ENCODE data around the gene SRSF1.

DNA sequence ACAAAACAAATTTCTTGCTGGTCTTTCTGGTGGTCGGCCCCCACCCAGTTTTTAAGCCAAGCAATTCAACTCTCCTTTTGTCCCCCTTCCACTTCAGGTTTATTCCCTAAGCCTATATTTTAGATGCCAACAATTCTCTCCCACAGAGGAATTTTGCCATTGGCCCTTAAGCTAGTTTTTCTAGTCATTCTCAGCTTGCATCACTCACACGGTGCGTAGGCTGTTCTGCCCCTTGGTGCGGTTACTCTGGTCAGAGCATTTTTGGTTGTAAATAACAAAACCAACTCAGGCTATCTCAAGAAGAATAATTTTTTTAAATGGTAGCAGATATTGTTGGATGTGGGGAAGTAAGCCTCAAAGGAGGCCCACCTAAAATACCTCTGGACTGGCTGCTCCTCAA lies 42.5 kb upstream of the SRSF1 start:
- TF ChIP-seq, protein P1, sequence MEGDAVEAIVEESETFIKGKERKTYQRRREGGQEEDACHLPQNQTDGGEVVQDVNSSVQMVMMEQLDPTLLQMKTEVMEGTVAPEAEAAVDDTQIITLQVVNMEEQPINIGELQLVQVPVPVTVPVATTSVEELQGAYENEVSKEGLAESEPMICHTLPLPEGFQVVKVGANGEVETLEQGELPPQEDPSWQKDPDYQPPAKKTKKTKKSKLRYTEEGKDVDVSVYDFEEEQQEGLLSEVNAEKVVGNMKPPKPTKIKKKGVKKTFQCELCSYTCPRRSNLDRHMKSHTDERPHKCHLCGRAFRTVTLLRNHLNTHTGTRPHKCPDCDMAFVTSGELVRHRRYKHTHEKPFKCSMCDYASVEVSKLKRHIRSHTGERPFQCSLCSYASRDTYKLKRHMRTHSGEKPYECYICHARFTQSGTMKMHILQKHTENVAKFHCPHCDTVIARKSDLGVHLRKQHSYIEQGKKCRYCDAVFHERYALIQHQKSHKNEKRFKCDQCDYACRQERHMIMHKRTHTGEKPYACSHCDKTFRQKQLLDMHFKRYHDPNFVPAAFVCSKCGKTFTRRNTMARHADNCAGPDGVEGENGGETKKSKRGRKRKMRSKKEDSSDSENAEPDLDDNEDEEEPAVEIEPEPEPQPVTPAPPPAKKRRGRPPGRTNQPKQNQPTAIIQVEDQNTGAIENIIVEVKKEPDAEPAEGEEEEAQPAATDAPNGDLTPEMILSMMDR (conservative IDR thresholded peaks at IDR 0.05; ENCODE audit: low read length) = no peak
- no peak for TF ChIP-seq EZH2phosphoT487 (IDR thresholded peaks at IDR 0.05; ENCODE audit: borderline replicate concordance)
